NCI-H345 (cell line): Measurements from ENCODE around the gene HOXB7.

Source experiments
- DNase-seq: peaks from one replicate; lab custom pipeline; 2025; lab: John Stamatoyannopoulos, UW

HOXB7 gene

DNA sequence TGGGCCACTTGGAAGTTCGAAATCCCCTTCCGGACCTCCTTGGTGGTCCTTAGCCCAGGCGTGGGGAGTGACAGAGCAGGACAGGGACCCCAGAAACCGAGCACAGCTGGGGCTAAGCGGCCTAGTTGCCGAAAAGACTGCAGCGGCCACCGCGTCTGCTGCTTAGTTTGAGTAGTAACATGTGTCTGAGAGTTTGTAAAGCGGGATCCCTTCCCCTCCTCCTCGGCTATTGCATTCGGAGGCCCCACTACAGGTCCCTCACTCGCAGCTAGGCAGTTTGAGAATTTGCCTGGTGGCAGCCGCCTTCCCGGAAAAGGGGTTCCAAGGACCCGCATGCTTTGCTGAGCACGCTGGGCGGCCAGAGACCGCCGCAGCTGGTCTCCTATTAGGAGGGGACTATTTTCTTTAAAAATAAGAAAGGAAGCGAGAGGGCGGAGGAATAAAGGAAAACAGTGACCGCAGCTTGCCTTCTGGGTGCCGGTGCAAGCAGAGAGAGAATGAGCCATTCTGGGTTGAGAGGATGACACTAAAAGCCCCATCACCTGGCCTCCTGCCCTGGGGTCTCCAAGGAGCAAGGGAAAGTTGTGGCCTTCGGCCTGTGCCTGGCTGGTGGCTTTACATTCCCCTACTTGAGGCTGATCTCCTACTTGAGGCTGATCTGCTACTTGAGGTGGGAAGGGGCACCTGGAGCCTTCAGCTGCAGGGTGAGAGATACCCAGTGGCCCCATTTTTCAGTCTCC is 16.1 kb downstream of the HOXB7 start:
- DNase-seq = no peak

DNA sequence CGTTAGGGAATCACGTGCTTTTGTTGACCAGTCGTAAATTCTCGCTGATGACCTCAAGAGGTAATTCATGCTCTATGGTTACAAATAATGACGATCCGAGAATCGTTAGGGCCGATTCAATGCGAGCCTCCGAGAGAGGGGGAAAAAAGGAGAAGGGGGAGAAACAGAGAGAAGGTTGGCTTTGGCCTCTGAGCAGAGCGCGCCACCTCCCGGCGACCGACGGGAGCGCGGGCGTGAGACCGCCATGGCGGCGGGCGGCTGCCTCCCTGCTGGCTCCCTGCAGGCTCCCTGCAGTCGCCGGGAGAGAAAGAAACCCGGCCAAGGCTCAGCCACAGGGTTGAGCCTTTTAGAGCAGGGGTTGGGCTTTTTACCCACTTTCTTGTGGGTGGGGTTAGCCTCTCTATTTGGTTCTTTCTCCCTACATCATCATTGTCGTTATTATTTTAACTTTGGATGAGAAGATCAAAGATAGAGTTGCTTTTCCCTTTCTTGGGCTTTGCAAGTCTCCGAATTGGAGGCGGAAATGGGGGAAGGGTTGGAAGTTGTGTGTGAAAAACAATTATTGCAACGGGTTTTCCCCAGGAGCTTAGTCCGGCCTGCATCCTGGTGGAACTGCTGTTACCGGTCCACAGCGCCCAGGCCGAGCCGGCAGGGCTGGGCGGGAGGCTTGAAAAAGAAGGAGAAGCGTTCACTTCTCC is 16.8 kb downstream of the HOXB7 start:
- peak; percentile 98 for DNase-seq

DNA sequence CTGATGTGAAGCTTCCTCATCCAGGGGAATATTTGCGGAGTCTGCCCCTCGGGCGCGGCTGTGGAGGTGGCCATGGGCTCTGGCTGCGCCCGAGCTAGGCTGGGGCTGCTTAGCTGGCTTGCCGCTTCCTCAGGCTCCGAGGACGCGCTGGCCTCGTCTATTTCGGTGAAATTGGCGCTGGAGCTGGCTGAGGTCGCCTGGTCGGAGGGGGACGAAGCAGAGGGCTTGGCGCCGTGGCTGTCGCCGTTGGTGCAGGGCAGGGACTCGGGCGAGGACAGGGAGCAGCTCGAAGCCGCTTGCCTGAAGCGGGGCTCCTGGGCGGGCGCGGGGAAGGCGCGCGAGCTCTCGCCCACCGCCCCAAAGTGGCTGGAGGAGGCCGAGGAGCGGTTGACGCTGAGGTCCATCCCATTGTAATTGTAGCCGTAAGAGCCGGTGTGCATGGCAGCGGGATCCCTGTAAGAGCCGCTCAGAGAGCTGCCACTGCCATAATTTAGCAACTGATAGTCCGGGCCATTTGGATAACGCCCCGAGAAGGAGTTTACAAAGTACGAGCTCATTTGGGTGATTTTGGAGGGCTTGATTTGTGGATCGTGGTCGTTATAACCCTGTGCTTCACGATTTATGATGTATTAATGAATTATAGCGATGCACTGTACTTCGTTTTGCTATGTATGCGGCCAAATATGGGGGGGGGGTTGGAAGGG is 17.5 kb downstream of the HOXB7 start, which contains the start of gene HOXB5:
HOXB5 (minus strand) TSS at position 654 of the 704 bp plus-strand sequence; CDS start at position 557, 97 bp downstream.
- DNase-seq = peak; percentile 80

DNA sequence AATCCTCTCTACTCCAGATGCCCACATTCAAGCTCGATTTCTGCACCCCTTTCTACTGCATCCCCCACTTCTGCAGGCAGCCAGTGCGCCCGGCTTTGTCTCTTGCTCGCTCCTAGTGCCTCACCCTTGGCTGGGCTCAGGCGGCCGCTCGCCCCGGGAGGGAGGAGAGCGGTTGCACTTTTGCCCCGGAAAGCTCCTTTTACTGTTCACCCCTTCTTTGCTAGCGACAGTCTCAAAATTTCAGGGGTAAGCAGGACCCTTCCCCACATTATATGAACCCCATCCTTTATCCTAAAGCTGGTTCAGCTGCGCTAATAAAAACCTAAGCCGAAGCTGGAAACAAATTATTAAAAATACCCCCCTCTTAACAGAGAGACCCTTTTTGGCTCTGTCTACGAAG is 18.2 kb downstream of the HOXB7 start:
- peak; percentile 40 for DNase-seq

DNA sequence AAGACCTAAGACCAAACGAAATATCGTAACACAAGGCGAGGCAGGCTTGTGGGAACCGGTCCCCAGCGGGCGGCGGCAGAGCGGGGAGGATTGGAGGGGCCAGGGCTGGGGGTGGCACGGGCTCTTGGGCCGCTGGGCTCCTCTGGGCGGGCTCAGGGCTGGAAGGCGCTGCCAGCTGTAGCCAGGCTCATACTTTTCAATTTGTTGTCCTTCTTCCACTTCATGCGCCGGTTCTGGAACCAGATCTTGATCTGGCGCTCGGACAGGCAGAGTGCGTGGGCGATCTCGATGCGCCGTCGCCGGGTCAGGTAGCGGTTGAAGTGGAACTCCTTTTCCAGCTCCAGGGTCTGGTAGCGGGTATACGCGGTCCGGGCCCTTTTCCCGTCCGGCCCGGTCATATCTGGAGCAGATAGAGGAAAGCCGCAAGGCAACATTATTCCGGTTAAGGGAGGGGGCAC is 18.7 kb downstream of the HOXB7 start:
- peak; percentile 40 for DNase-seq

DNA sequence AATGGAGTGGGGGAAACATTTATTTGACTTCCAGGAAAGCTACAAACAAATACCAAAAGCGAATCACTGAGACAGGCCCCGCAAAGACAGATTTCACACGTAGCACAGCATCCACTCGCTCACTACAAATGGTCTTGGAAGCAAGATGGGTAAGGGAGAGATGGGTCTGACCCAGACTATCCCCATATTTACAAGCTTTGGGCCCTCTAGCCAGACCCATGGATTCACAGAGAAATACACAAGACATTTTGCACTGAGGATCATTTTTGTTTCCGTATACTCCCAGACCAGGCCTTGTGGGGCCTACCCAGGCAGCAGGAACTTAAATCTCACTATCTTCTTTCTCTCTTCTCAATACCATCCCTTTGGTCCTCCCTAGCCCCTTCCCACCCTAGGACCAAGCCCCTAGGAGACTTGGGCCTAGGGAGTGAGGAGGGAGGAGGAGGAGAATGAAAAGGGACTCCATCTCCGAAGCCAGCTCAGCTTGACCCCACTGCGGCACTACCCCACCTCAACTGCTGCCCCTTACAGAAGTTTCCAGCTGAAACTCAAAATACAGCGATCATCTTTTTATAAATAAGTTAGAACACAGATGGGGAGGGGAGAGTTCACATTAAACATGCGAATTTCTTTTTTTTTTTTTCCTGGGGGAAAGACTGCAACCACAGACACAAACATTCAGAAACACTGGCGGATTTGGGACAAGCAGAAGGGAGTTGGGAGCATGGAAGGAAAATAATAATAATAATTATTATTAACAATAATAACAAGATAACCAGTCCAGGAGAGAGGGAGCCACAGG is 19.4 kb downstream of the HOXB7 start:
- peak; percentile 37 for DNase-seq

DNA sequence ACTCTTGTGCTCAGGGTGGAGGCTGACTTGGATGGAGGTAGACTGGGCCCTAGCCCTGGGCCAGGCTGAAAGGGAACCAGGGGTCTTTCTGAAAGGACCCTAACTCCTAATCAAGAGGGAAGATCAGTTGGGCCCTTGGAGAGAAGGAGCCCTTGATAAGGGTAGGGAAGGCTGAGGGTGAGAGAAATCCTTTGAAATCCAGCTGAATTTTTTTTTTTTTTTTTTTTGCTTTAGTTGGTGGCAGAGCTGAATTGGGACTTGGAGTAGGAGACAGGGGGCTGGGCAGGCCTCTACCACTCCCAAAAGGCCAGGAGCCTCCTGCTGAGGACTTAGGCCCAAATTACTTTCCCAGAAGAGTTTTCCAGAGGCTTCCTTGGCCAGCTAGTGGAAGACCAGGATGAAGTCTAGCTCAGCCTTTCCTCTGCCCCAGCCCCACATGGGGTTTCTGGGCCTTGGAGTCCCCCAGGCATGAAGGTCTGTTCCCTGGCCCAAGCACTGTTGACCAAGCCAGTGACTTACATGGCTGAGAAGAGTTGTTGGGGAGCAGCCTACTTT is 20.1 kb downstream of the HOXB7 start:
- peak; percentile 42 for DNase-seq

DNA sequence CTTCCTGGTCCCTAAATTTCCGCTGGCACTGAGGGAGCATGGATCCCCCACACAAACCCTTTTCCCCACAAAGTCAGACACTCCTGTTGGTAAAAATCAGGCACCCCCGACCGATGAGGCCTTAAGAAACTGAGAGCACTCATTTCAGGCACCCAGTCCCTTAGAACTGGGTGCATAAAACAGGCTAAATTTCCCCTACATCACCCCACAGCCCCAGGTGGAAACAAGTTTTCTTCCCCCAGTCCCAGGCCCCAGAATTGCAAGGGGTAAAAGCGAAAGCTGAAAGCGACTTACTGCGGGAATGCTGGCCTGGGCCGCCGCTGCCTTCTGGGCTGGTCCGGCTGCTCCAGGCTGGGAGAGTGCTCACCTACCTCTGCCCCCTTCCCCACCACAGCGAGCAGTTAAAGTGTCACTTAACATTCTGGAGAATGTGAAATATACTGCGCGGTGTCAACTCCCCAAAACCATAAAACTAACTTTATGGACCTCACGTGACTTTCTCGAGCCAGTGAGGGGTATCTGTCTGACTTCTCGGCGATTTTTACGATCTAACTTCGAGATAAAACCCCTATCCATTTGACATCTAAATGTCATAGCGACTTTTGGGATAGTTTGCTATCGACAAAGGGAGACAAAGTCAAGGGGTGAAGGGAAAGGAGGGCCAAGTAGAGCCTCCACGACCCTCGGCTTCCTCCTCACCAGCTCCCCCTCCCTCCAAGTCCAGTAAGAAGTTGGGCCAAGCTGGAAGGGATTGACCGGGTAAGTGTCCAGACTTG is 20.8 kb downstream of the HOXB7 start, which contains the start of gene HOXB3:
HOXB3 (minus strand) TSS at position 411 of the 776 bp plus-strand sequence. CDS start 37,767 bp downstream, outside the sequence.
- peak; percentile 60 for DNase-seq

DNA sequence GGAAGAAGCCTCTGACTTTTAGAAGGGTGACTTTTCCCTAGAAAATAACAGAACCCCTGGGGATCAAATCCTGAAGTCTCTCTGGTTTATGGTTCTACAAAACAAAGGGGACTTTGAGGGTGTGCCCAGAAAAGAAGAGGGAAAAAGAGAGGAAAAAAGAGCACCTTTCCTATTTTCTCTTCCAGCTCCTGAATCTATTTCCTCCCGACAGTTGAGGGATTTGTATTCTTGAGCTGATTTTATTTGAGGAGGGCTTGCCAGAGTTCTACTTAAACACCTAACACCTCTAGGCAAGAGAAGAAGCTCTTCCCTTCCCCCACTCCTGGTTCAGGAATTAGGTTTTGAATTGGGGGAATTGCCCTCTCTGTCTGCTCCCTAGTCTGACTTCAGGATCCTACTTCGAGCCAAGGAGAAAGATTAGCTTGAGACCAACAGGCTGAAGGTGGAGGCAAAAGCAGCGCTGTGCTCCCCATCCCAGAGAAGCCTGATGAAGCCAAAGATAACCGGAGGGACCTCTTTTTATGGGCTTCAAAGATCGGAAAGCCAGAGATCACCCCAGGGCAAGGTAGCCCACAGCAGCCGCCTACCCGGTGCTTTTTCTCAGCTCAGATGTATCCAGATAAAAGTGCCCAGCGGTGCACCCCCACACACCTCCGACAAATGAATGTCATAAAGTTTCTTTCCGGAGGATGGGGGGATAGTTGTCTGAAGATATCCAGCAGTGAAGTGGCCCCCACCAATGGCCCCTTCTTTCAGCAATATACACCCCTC is 21.6 kb downstream of the HOXB7 start:
- peak; percentile 53 for DNase-seq

DNA sequence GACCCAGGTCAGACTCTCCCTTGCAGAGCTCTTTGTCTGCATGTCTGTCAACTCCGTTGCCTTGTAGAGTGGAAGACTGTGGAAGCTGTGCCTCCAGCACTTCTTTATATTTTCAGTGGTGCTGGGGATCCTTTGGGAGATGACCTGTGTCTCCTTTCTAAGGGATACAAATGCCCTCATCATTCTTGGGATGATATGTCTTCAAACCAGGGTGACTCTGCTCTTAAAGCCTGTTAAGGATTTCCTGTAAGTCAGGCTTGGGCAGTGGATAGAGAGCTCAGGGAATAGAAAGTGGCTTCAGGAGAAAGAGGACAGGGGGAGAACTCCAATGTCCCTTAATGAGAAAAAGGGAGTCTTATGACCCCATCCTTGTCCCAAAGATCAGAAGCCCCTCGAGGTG is 22.3 kb downstream of the HOXB7 start:
- DNase-seq = peak; percentile 53

DNA sequence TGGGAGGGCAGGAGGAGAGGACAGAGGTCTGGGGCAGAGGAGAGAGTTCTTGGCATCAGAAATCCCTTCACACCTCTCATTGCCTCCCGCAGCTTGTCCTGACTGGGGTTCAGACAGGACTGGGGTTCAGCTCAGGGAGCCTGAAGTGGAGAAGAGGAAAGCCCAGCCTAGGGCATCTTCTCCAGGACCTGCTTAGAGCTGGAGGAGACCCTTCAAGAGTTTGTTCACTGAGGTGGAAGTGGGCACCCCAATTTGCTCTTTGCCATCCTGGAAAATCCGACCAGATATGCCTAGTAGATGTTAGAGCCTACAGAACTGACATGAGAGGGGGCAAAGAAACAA is 22.8 kb downstream of the HOXB7 start:
- no peak for DNase-seq

DNA sequence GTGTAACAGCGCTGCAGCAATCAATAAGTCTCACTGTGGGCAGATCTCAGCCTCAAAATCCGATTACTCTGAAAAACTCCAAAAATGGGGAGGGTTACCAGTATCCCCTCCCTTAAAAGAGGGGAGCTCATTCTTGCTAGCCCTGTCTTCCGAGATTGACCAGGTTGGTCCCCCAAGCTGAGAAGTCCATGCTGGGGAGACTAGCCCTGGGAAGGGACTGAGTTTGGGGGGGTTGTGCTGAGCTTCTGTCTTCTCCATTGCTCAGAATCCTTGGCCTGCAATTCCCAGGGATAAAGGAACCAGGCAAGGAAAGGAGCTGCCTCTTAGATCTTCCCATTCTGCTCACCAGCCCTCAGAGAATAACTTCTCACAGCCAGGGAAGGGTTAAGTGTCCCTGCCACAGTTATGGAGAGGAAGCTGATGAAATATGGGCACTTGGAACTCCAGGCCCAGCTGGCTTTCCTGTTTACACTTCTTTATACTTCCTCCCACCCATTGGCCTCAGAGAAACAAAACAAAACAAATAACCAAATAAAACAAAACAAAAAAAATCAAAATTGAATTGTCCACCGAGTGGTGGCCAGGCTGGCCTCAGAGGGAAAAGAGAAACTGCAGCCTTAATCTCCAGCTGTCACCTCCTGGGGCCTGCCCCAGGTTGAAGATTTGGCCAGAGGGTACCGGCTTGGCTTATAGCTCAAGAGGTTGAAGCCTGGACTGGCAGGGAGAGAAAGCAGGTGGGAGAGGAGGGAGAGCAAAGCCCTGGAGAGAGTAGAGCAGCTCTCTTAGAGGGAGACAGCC is 23.3 kb downstream of the HOXB7 start:
- peak; percentile 94 for DNase-seq

DNA sequence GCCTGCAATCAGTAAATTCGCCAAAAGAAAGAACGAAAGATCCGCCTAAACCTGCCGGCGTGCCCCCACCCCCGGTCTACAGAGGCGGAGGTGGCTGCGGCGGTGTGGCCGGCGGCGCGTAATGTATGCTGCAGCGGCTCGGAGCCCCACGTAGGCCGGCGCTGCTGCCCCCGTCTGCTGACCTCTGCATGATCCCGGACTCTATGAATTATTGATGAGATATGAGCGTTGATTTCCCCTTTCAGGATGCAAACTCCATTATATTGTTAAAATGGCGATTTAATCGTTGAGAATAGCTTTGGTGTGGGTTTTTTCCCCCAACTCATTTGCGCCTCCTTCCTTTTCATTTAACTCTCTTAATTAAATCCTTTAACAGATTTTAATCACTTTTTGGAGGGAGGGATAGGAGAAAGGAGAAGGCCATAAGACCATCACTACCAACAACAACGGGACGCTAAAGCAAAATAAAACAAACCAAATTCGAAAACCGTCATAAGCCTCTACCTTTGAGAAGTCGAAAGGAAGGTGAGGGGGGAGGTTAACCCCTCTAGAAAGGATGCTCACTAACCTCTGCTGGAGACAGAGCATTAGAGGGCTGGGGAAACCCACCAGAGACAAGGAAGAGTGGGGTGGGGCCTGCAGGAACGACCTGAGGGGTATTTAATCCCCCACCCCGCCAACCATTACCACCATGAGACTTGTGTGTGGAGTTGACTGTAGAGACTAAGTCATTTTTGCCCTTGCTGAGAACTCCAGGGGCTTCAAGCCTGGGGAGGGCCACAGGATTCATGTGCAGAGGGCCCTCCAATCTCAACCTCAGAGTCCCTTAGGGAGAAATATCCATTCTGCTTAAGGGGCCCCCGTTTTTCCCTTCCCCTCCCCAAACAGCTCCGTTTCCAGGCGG is 24.2 kb downstream of the HOXB7 start:
- peak; percentile 50 for DNase-seq

DNA sequence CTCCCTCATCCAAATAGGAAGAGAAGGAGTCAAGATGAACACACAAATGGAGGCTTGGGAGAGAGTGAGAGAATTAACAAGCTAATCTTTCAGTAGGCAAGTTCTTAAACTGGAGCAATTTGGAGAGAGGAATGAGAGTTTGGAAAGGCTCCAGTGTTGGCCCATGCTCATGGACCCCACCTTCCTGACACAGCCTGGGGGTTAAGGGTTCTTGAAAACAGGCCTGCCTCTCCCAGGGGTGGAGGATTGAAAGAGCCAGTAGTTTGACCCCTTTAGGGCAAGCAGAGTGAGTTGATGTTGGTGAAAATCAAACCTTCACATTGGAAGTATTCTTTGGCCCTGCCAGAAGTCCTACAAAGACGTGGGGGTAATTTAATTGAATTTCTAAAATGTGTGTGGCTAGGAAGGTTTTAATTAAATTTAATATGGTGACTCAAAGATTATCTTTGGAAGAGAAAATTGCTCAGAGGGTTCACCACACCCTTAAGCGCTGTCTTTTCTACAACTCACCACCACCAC is 26.5 kb downstream of the HOXB7 start:
- DNase-seq = no peak

DNA sequence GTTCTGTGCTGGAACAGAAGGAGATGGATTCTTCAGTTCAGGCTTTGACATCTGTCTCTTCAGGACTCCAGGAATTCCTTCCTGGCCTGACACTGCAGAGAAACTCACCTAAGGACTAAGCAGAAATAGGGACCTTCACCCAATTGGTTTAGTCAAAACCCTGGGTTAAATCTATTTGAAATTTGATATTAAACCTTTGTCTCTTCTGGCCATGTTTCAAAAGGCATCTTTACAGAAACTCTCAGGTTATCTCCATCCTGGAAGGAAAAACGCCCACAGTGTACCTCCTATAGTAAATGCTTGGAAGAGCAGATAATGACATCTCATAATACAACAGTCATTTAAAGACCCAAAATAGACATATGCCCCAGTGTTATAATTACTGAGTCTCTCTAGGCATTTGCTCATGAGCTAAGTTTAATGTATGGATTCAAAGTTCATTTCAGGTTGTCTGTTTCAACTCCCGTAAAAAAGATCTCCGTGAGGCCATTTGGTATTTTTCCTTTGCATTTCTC is 27.1 kb downstream of the HOXB7 start:
- DNase-seq = peak; percentile 28

DNA sequence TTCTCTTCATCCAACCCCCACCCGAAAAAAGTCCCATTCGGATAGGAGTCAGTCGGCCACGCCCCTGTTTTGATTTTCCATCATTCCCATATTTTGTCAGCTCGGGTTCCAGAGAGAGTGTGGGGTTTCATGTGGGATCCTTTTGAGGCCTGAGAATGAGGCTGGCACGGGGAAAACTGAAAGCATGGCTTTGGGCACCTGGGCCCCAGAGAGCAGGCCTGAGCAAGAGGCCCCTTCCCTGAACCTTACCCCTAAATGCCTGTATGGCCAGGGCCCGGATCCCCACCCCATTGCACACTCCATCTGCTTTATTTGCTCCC is 28.1 kb downstream of the HOXB7 start:
- peak; percentile 21 for DNase-seq

DNA sequence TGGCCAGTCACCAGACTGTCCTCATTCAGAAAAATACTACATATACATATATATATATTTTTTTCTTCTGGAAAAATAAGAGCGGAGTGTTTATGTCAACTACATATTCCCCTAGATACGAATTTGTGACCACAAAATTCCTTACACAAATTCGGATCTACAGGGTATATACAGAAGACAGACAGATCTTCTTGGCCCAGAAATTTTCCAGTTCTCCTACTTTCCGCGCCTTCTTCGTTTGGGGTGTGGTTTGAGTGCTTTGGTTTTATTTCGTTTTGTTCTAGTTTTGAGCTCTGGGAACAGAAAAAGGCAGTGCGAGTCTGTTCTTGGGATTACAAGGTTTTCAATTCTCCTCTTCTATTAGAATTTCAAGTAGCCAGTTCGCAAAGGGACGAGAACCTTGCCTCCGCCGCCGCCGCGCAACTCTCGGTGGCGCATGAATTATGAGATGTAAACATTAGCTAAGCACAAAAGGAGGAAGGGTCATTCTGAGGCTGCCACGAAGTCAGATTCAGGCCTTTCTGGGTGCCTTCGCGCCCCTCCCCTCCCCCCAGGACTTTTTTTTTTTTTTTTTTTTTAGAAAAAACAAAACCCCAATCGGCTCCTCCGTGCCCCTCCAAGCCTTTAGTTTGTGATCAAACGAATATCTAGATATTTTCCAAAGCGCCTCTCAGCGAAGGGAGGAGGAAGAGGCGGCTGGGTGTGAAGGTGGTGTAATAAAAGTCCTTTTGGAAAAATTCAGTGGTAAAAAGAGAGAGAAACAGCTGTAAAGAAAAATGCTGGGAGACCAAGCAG is 30.9 kb downstream of the HOXB7 start:
- DNase-seq = peak; percentile 6
